HEK293 (cell line): Measurements from ENCODE around the gene CS.

Source experiments
- ATF2 ChIP-seq: fragments of 450-650 bp; formaldehyde crosslinking; IDR thresholded peaks from 2 replicates; pipeline ENCODE4 v1.5.1; 2016; ENCODE audit warnings: missing biosample characterization, missing genetic modification characterization, low read depth
- CTCF ChIP-seq: fragments of 450-650 bp; formaldehyde crosslinking; IDR thresholded peaks from 2 replicates; pipeline ENCODE4 v1.5.1; 2016; ENCODE audit warnings: missing biosample characterization, missing genetic modification characterization
- SETDB1 ChIP-seq: IDR thresholded peaks from one replicate; pipeline ENCODE4 v1.6.1; 2017; ENCODE audit warnings: mild to moderate bottlenecking, low read length, moderate library complexity, mixed read lengths; ENCODE audit not compliant: insufficient read length
- SP2 ChIP-seq: fragments of 450-650 bp; formaldehyde crosslinking; IDR thresholded peaks from 2 replicates; pipeline ENCODE4 v1.5.1; 2016; ENCODE audit warnings: missing biosample characterization, missing genetic modification characterization
- ZBTB26 ChIP-seq: fragments of 450-650 bp; formaldehyde crosslinking; optimal IDR thresholded peaks from 2 replicates; pipeline ENCODE3; 2016; ENCODE audit warnings: missing biosample characterization, mild to moderate bottlenecking, missing genetic modification characterization
- ZNF423 ChIP-seq: fragments of 450-650 bp; formaldehyde crosslinking; IDR thresholded peaks from 2 replicates; pipeline ENCODE4 v1.5.1; 2016; ENCODE audit warnings: missing biosample characterization, missing genetic modification characterization

- no peak for TF ChIP-seq ATF2 (tag by site-specific recombination)
- no peak for TF ChIP-seq CTCF (tag by site-specific recombination)
- TF ChIP-seq ZNF423 (tag by site-specific recombination), result no peak
- no peak for TF ChIP-seq ZBTB26 (tag by site-specific recombination)
- TF ChIP-seq SP2 (tag by site-specific recombination), result no peak
- no peak for TF ChIP-seq SETDB1
Observed at GRCh38 chr12:56252649-56253048, 47.5 kb downstream of the CS start.
